ENCODE measurements around the gene KRTAP10-4.

GRCh38 chr21:44615466-44615865, 41.9 kb downstream of the KRTAP10-4 start:
- TF ChIP-seq CTCF (IDR thresholded peaks at IDR 0.05) (no peak), POLR2A (IDR thresholded peaks at IDR 0.05) (no peak)
